ENCODE measurements around the gene STK26.

DNA sequence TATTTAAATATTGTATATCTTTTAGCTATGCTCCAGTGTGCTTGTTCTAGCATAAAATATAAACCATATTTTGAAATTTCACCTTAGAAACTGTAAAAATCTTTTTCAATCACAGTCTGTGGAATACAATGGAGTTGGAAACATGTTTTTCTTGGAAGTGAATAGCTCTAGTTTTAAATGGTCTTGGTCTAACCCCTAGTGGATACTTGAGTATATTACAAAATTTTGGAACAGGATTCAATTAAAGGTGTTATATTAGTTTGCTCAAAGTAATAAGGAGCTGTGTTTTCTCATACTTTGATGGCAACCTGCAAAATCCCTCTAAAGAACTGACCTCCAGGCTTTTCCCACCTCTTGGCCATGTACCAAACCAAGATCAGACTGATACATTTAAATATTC lies 48.2 kb downstream of the STK26 start:
- TF ChIP-seq EP300 (IDR thresholded peaks at IDR 0.05) (no peak), POLR2A (IDR thresholded peaks at IDR 0.05) (no peak), POLR2AphosphoS5 (IDR thresholded peaks at IDR 0.05) (no peak)
- TF ChIP-seq, protein P1, sequence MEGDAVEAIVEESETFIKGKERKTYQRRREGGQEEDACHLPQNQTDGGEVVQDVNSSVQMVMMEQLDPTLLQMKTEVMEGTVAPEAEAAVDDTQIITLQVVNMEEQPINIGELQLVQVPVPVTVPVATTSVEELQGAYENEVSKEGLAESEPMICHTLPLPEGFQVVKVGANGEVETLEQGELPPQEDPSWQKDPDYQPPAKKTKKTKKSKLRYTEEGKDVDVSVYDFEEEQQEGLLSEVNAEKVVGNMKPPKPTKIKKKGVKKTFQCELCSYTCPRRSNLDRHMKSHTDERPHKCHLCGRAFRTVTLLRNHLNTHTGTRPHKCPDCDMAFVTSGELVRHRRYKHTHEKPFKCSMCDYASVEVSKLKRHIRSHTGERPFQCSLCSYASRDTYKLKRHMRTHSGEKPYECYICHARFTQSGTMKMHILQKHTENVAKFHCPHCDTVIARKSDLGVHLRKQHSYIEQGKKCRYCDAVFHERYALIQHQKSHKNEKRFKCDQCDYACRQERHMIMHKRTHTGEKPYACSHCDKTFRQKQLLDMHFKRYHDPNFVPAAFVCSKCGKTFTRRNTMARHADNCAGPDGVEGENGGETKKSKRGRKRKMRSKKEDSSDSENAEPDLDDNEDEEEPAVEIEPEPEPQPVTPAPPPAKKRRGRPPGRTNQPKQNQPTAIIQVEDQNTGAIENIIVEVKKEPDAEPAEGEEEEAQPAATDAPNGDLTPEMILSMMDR (IDR thresholded peaks at IDR 0.05) = no peak
